ENCODE measurements around the gene ATF7. TPM values are rescaled to one million over a fixed set of nuclear protein-coding genes. Genes with fewer than 3 reads are reported as not detected.

Gene ATF7
- polyA plus RNA-seq, 1 of the 3 experiments (the other 2 are of a cell fraction), result 12.8 TPM

DNA sequence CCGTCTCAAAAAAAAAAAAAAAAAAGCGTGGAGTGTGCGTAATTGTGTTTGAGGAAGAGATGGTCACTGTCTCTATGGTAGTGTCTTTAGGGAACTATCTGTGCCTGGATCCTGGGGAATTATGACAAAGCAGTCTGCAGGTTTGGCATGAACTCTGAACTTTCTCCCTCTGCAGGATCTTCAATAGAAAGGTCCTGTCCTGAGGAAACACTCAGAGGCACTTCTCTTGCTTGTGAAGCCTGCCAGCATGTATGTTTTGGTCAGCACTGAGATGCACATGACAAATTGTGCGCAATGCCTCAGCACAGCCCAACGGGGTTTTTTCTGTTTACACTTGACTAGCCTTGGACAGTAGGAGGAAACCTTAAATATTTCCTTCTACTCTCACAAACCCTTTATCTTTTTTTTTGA is 46.6 kb downstream of the ATF7 start:
- H3K27me3 ChIP-seq (ENCODE audit: insufficient read depth), result no peaks in the 10 kb centered on the region
- no peak overlapping the region for H3K4me3 ChIP-seq (ENCODE audit: low read depth in 2 of 2, low read length in 1 of 2)
- H3K4me1 ChIP-seq (ENCODE audit: control insufficient read depth in 1 of 2, insufficient read depth in 2 of 2, low read depth in 1 of 2, low read length in 1 of 2), result no peaks in the 10 kb centered on the region
- no peak for DNase-seq
- no peak overlapping the region for H3K27ac ChIP-seq (ENCODE audit: low read depth in 2 of 2, low read length in 1 of 2)
- peaks cover 4% of the 10 kb centered on the region for H3F3A ChIP-seq (replicated peaks; ENCODE audit: insufficient read depth)
- 92% methylated on average over 5 of the region's 5 CpGs for WGBS (ENCODE audit: low lambda C conversion rate)
- peaks cover 21% of the 10 kb centered on the region; the same call in 1 of the 2 replicates for H3K79me2 ChIP-seq (ENCODE audit: insufficient read depth)
- TF ChIP-seq JUND (IDR thresholded peaks at IDR 0.05) (no peak), RAD21 (IDR thresholded peaks at IDR 0.05; ENCODE audit: low read length) (no peak), EP300 (IDR thresholded peaks at IDR 0.05; ENCODE audit: borderline replicate concordance in 1 of 2, low read depth in 1 of 2, low read length in 1 of 2) (no peak), NFIC (IDR thresholded peaks at IDR 0.05; ENCODE audit: borderline replicate concordance) (no peak), EZH2phosphoT487 (IDR thresholded peaks at IDR 0.05; ENCODE audit: borderline replicate concordance, low read depth) (no peak), CHD2 (IDR thresholded peaks at IDR 0.05; ENCODE audit: low read length, partially characterized antibody) (no peak), POLR2AphosphoS5 (IDR thresholded peaks at IDR 0.05; ENCODE audit: low read depth, low read length) (no peak), ELF1 (IDR thresholded peaks at IDR 0.05) (no peak), RCOR1 (IDR thresholded peaks at IDR 0.05; ENCODE audit: low read length) (no peak), GATA2 (CRISPR knock-in tag; IDR thresholded peaks at IDR 0.05) (no peak), TCF12 (IDR thresholded peaks at IDR 0.05) (no peak), YY1 (IDR thresholded peaks at IDR 0.05; ENCODE audit: low read depth) (no peak), MXI1 (IDR thresholded peaks at IDR 0.05; ENCODE audit: low read depth, low read length) (no peak), FOXJ3 (CRISPR knock-in tag; IDR thresholded peaks at IDR 0.05) (no peak)
- TF ChIP-seq, protein P1, sequence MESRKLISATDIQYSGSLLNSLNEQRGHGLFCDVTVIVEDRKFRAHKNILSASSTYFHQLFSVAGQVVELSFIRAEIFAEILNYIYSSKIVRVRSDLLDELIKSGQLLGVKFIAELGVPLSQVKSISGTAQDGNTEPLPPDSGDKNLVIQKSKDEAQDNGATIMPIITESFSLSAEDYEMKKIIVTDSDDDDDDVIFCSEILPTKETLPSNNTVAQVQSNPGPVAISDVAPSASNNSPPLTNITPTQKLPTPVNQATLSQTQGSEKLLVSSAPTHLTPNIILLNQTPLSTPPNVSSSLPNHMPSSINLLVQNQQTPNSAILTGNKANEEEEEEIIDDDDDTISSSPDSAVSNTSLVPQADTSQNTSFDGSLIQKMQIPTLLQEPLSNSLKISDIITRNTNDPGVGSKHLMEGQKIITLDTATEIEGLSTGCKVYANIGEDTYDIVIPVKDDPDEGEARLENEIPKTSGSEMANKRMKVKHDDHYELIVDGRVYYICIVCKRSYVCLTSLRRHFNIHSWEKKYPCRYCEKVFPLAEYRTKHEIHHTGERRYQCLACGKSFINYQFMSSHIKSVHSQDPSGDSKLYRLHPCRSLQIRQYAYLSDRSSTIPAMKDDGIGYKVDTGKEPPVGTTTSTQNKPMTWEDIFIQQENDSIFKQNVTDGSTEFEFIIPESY (IDR thresholded peaks at IDR 0.05; ENCODE audit: borderline replicate concordance, low read depth), result no peak
- TF ChIP-seq, protein P2, sequence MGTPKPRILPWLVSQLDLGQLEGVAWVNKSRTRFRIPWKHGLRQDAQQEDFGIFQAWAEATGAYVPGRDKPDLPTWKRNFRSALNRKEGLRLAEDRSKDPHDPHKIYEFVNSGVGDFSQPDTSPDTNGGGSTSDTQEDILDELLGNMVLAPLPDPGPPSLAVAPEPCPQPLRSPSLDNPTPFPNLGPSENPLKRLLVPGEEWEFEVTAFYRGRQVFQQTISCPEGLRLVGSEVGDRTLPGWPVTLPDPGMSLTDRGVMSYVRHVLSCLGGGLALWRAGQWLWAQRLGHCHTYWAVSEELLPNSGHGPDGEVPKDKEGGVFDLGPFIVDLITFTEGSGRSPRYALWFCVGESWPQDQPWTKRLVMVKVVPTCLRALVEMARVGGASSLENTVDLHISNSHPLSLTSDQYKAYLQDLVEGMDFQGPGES (IDR thresholded peaks at IDR 0.05; ENCODE audit: low read depth, low read length), result no peak
- TF ChIP-seq, protein P3, sequence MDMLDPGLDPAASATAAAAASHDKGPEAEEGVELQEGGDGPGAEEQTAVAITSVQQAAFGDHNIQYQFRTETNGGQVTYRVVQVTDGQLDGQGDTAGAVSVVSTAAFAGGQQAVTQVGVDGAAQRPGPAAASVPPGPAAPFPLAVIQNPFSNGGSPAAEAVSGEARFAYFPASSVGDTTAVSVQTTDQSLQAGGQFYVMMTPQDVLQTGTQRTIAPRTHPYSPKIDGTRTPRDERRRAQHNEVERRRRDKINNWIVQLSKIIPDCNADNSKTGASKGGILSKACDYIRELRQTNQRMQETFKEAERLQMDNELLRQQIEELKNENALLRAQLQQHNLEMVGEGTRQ (IDR thresholded peaks at IDR 0.05; ENCODE audit: borderline replicate concordance, low read depth, low read length), result no peak
- TF ChIP-seq, protein P4, sequence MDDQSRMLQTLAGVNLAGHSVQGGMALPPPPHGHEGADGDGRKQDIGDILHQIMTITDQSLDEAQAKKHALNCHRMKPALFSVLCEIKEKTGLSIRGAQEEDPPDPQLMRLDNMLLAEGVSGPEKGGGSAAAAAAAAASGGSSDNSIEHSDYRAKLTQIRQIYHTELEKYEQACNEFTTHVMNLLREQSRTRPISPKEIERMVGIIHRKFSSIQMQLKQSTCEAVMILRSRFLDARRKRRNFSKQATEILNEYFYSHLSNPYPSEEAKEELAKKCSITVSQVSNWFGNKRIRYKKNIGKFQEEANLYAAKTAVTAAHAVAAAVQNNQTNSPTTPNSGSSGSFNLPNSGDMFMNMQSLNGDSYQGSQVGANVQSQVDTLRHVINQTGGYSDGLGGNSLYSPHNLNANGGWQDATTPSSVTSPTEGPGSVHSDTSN (IDR thresholded peaks at IDR 0.05), result no peak
- POLR2A ChIA-PET, result no interaction called here
- H3K36me3 ChIP-seq (replicated peaks in 1 of 2; ENCODE audit: control insufficient read depth in 1 of 2, insufficient read depth in 2 of 2, low read length in 1 of 2), result no peaks in the 10 kb centered on the region
- H3K9ac ChIP-seq, result no peak overlapping the region
- no peaks in the 10 kb centered on the region for H3K9me2 ChIP-seq
- 0 out of 2 replicates have a peak, but pooled peaks cover 2% of the 10 kb centered on the region for H4K20me1 ChIP-seq (ENCODE audit: insufficient read depth)
- no peak overlapping the region for H2AFZ ChIP-seq (ENCODE audit: low read depth)
- no peaks in the 10 kb centered on the region for H3K9me3 ChIP-seq
- CTCF ChIA-PET, result no interaction called here
- H3K4me2 ChIP-seq, result no peak overlapping the region

All from SK-N-SH (cell line).